HCT116 (cell line): Measurements from ENCODE around the gene EYA4. TPM values are rescaled to one million over a fixed set of nuclear protein-coding genes. Genes with fewer than 3 reads are reported as not detected.

Experiments
- ATAC-seq: fragments of 200-7000 bp; cut with Tn5 transposase; 2 replicates; pipeline ENCODE4 v1.9.1; 2020; ENCODE audit warnings: mild to moderate bottlenecking, moderate library complexity
- BruUV-seq: library from RNA; stranded (reverse); fragments of 400-500 nt; replicated peaks from 2 replicates; lab custom pipeline; 2021; lab: Mats Ljungman, UMichigan
- CTCF ChIA-PET: fragments of 300-600 bp; sonication (Branson Sonifier 250); formaldehyde crosslinking; loops from one replicate; lab custom pipeline; 2021; ENCODE audit warnings: antibody characterized with exemption; lab: Charles Lee
- POLR2A ChIA-PET: fragments of 300-600, 350-600 bp; sonication (Branson Sonifier 250); formaldehyde crosslinking; loops from one replicate; lab custom pipeline; 2021; ENCODE audit warnings: antibody characterized with exemption; lab: Charles Lee
- RAD21 ChIA-PET, 2 experiments: fragments of 300-600 bp; sonication (Branson Sonifier 250); formaldehyde crosslinking; loops; one replicate each; lab custom pipeline; 2023; ENCODE audit warnings: low total read pairs in 2 of 2; ENCODE audit not compliant: uncharacterized antibody in 2 of 2, unreplicated experiment in 2 of 2, low non-redundant PET in 1 of 2; lab: Charles Lee
- DNase-seq: peaks from one replicate; pipeline ENCODE4 v3.0.0-alpha.2; 2010; ENCODE audit warnings: low read depth, low spot score
- H2AFZ ChIP-seq: fragments of 200-600 bp; shearing (Covaris generic), sonication (generic); 2 replicates; pipeline ENCODE4 v1.6.1; 2017; ENCODE audit warnings: low read depth, mixed run types, mixed read lengths, antibody characterized with exemption, low read length; ENCODE audit not compliant: poor library complexity, severe bottlenecking
- H3K27ac ChIP-seq: 2 replicates; pipeline ENCODE4 v1.5.1; 2012; ENCODE audit warnings: low read depth, low read length
- H3K27me3 ChIP-seq: fragments of 200-600 bp; sonication (generic); 2 replicates; pipeline ENCODE4 v1.6.1; 2016; ENCODE audit warnings: mixed run types, low read length, mixed read lengths; ENCODE audit not compliant: insufficient read depth
- H3K36me3 ChIP-seq, 2 experiments: fragments of 200-500 bp in 1 of 2; fragments of 200-600 bp in 1 of 2; sonication (Bioruptor generic) in 1 of 2; sonication (generic) in 1 of 2; 2 replicates each; pipeline versions ENCODE4 v1.5.1 to v1.6.1; 2014 to 2016; ENCODE audit warnings: low read length in 2 of 2, inconsistent platforms in 1 of 2, mixed read lengths in 1 of 2, mixed run types in 1 of 2; ENCODE audit not compliant: insufficient read depth in 2 of 2, control insufficient read depth in 1 of 2
- H3K4me1 ChIP-seq, 2 experiments: fragments of 200-600 bp in 1 of 2; sonication (generic) in 1 of 2; 2 replicates each; pipeline versions ENCODE4 v1.5.1 to v1.6.1; 2012 to 2017; ENCODE audit warnings: low read length in 2 of 2, inconsistent platforms in 1 of 2, mild to moderate bottlenecking in 1 of 2, mixed read lengths in 1 of 2, mixed run types in 1 of 2, moderate library complexity in 1 of 2; ENCODE audit not compliant: insufficient read depth in 2 of 2, control insufficient read depth in 1 of 2
- H3K4me2 ChIP-seq: fragments of 200-600 bp; sonication (generic); 2 replicates; pipeline ENCODE4 v1.6.1; 2017; ENCODE audit warnings: mixed run types, low read length, mixed read lengths
- H3K4me3 ChIP-seq, 2 experiments: fragments of 200-600 bp in 1 of 2; sonication (generic) in 1 of 2; replicated peaks in 1 of 2; 2 replicates each; pipeline ENCODE4 v1.5.1; 2011 to 2016; ENCODE audit warnings: low read length in 2 of 2, control low read depth in 1 of 2, low read depth in 1 of 2, mild to moderate bottlenecking in 1 of 2, mixed read lengths in 1 of 2, mixed run types in 1 of 2
- H3K79me2 ChIP-seq: fragments of 200-600 bp; sonication (generic); 2 replicates; pipeline ENCODE4 v1.6.1; 2017; ENCODE audit warnings: mild to moderate bottlenecking, mixed run types, low read length, moderate library complexity, mixed read lengths; ENCODE audit not compliant: insufficient read depth
- H3K9ac ChIP-seq: fragments of 200-600 bp; sonication (generic); 2 replicates; pipeline ENCODE4 v1.6.1; 2016; ENCODE audit warnings: low read length, mixed read lengths
- H3K9me2 ChIP-seq: fragments of 200-600 bp; sonication (generic), shearing (Covaris generic); 2 replicates; pipeline ENCODE4 v1.6.1; 2017; ENCODE audit warnings: mixed run types, mild to moderate bottlenecking, moderate library complexity; ENCODE audit not compliant: insufficient read depth
- H3K9me3 ChIP-seq, 2 experiments: fragments of 200-500 bp in 1 of 2; fragments of 200-600 bp in 1 of 2; sonication (Bioruptor generic) in 1 of 2; sonication (generic) in 1 of 2; 2 replicates each; pipeline ENCODE4 v1.6.1; 2014 to 2017; ENCODE audit warnings: low read length in 2 of 2, mixed read lengths in 2 of 2, inconsistent platforms in 1 of 2, low read depth in 1 of 2, mild to moderate bottlenecking in 1 of 2, mixed run types in 1 of 2, moderate library complexity in 1 of 2; ENCODE audit not compliant: control insufficient read depth in 1 of 2, insufficient read depth in 1 of 2
- H4K20me1 ChIP-seq: fragments of 200-600 bp; sonication (generic), shearing (Covaris generic); 2 replicates; pipeline ENCODE4 v1.6.1; 2017; ENCODE audit warnings: mixed run types, mild to moderate bottlenecking, moderate library complexity; ENCODE audit not compliant: insufficient read depth
- ATF3 ChIP-seq: IDR thresholded peaks from 2 replicates; pipeline ENCODE4 v1.6.1; 2012
- CBX3 ChIP-seq: IDR thresholded peaks from 2 replicates; pipeline ENCODE4 v1.6.1; 2012; ENCODE audit warnings: low read depth
- CEBPB ChIP-seq: IDR thresholded peaks from 2 replicates; pipeline ENCODE4 v1.6.1; 2012; ENCODE audit warnings: low read depth
- EGR1 ChIP-seq: IDR thresholded peaks from 2 replicates; pipeline ENCODE4 v1.6.1; 2012; ENCODE audit warnings: low read depth
- ELF1 ChIP-seq: IDR thresholded peaks from 2 replicates; pipeline ENCODE4 v1.6.1; 2012; ENCODE audit warnings: low read depth, borderline replicate concordance
- JUND ChIP-seq: IDR thresholded peaks from 2 replicates; pipeline ENCODE4 v1.6.1; 2012
- MAX ChIP-seq: IDR thresholded peaks from 2 replicates; pipeline ENCODE4 v1.6.1; 2012
- SRF ChIP-seq: IDR thresholded peaks from 2 replicates; pipeline ENCODE4 v1.6.1; 2012; ENCODE audit warnings: low read depth
- YY1 ChIP-seq: IDR thresholded peaks from 2 replicates; pipeline ENCODE4 v1.6.1; 2011; ENCODE audit warnings: low read length, low read depth, moderate library complexity, mild to moderate bottlenecking; ENCODE audit not compliant: insufficient replicate concordance; ENCODE audit errors: extremely low read depth
- ZBTB33 ChIP-seq: IDR thresholded peaks from 2 replicates; pipeline ENCODE4 v1.6.1; 2011; ENCODE audit warnings: mild to moderate bottlenecking, low read length, moderate library complexity; ENCODE audit not compliant: insufficient replicate concordance; ENCODE audit errors: extremely low read depth
- ZFX ChIP-seq: fragments of 450-650 bp; IDR thresholded peaks from 2 replicates; pipeline ENCODE4 v1.6.1; 2017
- ZNF274 ChIP-seq: fragments of 200-500 bp; sonication (Bioruptor generic); IDR thresholded peaks from 2 replicates; pipeline ENCODE4 v1.6.1; 2014; ENCODE audit warnings: mild to moderate bottlenecking, low read depth, low read length, inconsistent platforms
- intact Hi-C: fragments of 100-400 bp; cut with micrococcal nuclease; formaldehyde crosslinking; loops from 2 replicates; pipeline ENCODE4 v1.10.0; 2022
- total RNA-seq: library from RNA; stranded (reverse); gene quantifications from one replicate; pipeline ENCODE4 v1.2.1, GENCODE V29; 2021; ENCODE audit not compliant: unreplicated experiment

Gene EYA4
- total RNA-seq, 1 experiment from 2014 or later: not detected

GRCh38 chr6:133408132-133408531 is 167.0 kb downstream of the EYA4 start (continued):
- no peak for TF ChIP-seq YY1
- no peak for TF ChIP-seq MAX
- TF ChIP-seq EGR1: no peak
- no peak for TF ChIP-seq CEBPB

GRCh38 chr6:133408543-133408942 is 167.4 kb downstream of the EYA4 start:
- Histone ChIP-seq H2AFZ (no peak overlapping the region), H3K79me2 (no peaks in the 10 kb centered on the region), H3K36me3 (no peaks in the 10 kb centered on the region), H3K27ac (no peak overlapping the region), H4K20me1 (no peaks in the 10 kb centered on the region), H3K4me3 (no peak overlapping the region), H3K4me2 (no peak overlapping the region), H3K9ac (no peak overlapping the region), H3K9me3 (no peaks in the 10 kb centered on the region)
- BruUV-seq: no TSS peak
- intact Hi-C loops: no loop called here
- CTCF ChIA-PET: no interaction called here
- TF ChIP-seq JUND: no peak
- TF ChIP-seq, all 23 proteins: peak for 0
- ChIA-PET RAD21 (no interaction called here), POLR2A (no interaction called here)
- no peak for DNase-seq
- no peaks in the 10 kb centered on the region for H3K4me1 ChIP-seq
- H3K27me3 ChIP-seq: peaks cover 13% of the 10 kb centered on the region; the same call in 1 of the 2 replicates
- ATAC-seq: no peak
- H3K9me2 ChIP-seq: no peaks in the 10 kb centered on the region

GRCh38 chr6:133410638-133411435 is 169.7 kb downstream of the EYA4 start:
- no TSS peak for BruUV-seq
- no peaks in the 10 kb centered on the region for H3K36me3 ChIP-seq
- H3K4me3 ChIP-seq: no peak overlapping the region
- no peak overlapping the region for H3K9ac ChIP-seq
- RAD21 ChIA-PET: no interaction called here
- no peak overlapping the region for H2AFZ ChIP-seq
- no peak overlapping the region for H3K27ac ChIP-seq
- H4K20me1 ChIP-seq: no peaks in the 10 kb centered on the region
- no peaks in the 10 kb centered on the region for H3K4me1 ChIP-seq
- no peak for ATAC-seq
- no peak overlapping the region for H3K4me2 ChIP-seq
- intact Hi-C loops: no loop called here
- peaks cover 5% of the 10 kb centered on the region; the same call in 1 of the 2 replicates for H3K27me3 ChIP-seq
- POLR2A ChIA-PET: no interaction called here
- DNase-seq: no peak
- H3K9me3 ChIP-seq: no peaks in the 10 kb centered on the region
- H3K9me2 ChIP-seq: no peaks in the 10 kb centered on the region
- no peaks in the 10 kb centered on the region for H3K79me2 ChIP-seq
- CTCF ChIA-PET: no interaction called here
- TF ChIP-seq CBX3 (no peak), ZBTB33 (no peak), ZFX (no peak), ATF3 (no peak), ZNF274 (no peak), JUND (no peak), ELF1 (no peak), SRF (no peak)
